ENCODE measurements around the gene LSM3.

The LSM3 gene

GRCh38 chr3:14242490-14243311 lies 64.1 kb downstream of the LSM3 start:
- no peak for DNase-seq

- DNase-seq: no peak
Measured at GRCh38 chr3:14243782-14244181, 65.2 kb downstream of the LSM3 start.

- DNase-seq: no peak
Measured at GRCh38 chr3:14244521-14245247, 66.1 kb downstream of the LSM3 start.

- no peak for DNase-seq
Measured at GRCh38 chr3:14245248-14245639, 66.6 kb downstream of the LSM3 start.

GRCh38 chr3:14245822-14246221 lies 67.2 kb downstream of the LSM3 start:
- no peak for DNase-seq

- no peak for DNase-seq
Measured at GRCh38 chr3:14246414-14246813, 67.8 kb downstream of the LSM3 start.

GRCh38 chr3:14248477-14248848 lies 69.8 kb downstream of the LSM3 start:
- DNase-seq: no peak

GRCh38 chr3:14248849-14249523 lies 70.4 kb downstream of the LSM3 start:
- no peak for DNase-seq

Measured in bone marrow (tissue), 2 donors.